IPS-15b (cell line): ENCODE data around the gene KCP.

ENCODE experiments used
- H3K27me3 ChIP-seq: one replicate; pipeline ENCODE4 v1.6.1; 2013; ENCODE audit warnings: low read length; ENCODE audit not compliant: control insufficient read depth, insufficient read depth
- H3K36me3 ChIP-seq: one replicate; pipeline ENCODE4 v1.6.1; 2013; ENCODE audit warnings: low read length; ENCODE audit not compliant: control insufficient read depth, insufficient read depth
- H3K4me1 ChIP-seq: one replicate; pipeline ENCODE4 v1.6.1; 2013; ENCODE audit warnings: mild to moderate bottlenecking, low read length; ENCODE audit not compliant: control insufficient read depth, insufficient read depth
- H3K4me3 ChIP-seq: one replicate; pipeline ENCODE4 v1.5.1; 2013; ENCODE audit warnings: low read depth, low read length
- H3K9ac ChIP-seq: one replicate; pipeline ENCODE4 v1.6.1; 2013; ENCODE audit warnings: low read depth, mild to moderate bottlenecking, low read length
- H3K9me3 ChIP-seq: one replicate; pipeline ENCODE4 v1.6.1; 2013; ENCODE audit warnings: mild to moderate bottlenecking, low read length; ENCODE audit not compliant: control insufficient read depth, insufficient read depth

The KCP gene

GRCh38 chr7:128906766-128907559 lies 3.5 kb downstream of the KCP start:
- Histone ChIP-seq H3K36me3 (peaks cover 2% of the 10 kb centered on the region), H3K27me3 (peaks cover 16% of the 10 kb centered on the region)

GRCh38 chr7:128906001-128906765 lies 4.3 kb downstream of the KCP start:
- Histone ChIP-seq H3K36me3 (peaks cover 2% of the 10 kb centered on the region), H3K4me1 (peaks cover 7% of the 10 kb centered on the region), H3K9me3 (no peaks in the 10 kb centered on the region), H3K9ac (no peak overlapping the region), H3K4me3 (no peak overlapping the region), H3K27me3 (peaks cover 16% of the 10 kb centered on the region)

More at GRCh38 chr7:128906766-128907559, 3.5 kb downstream of the KCP start:
- H3K9me3 ChIP-seq = no peaks in the 10 kb centered on the region
- peaks cover 11% of the 10 kb centered on the region for H3K4me1 ChIP-seq
- H3K4me3 ChIP-seq = no peak overlapping the region
- H3K9ac ChIP-seq = no peak overlapping the region

- Histone ChIP-seq H3K4me3 (no peak overlapping the region), H3K36me3 (no peaks in the 10 kb centered on the region), H3K4me1 (peaks cover 3% of the 10 kb centered on the region), H3K27me3 (peaks cover 8% of the 10 kb centered on the region), H3K9me3 (peaks cover 1% of the 10 kb centered on the region), H3K9ac (no peak overlapping the region)
Measured at GRCh38 chr7:128904381-128905197, 5.9 kb downstream of the KCP start.

- peaks cover 2% of the 10 kb centered on the region for H3K9me3 ChIP-seq
- no peaks in the 10 kb centered on the region for H3K36me3 ChIP-seq
- no peak overlapping the region for H3K4me3 ChIP-seq
- no peaks in the 10 kb centered on the region for H3K4me1 ChIP-seq
- no peak overlapping the region for H3K9ac ChIP-seq
- no peaks in the 10 kb centered on the region for H3K27me3 ChIP-seq
Measured at GRCh38 chr7:128903621-128904361, 6.7 kb downstream of the KCP start.

- Histone ChIP-seq H3K9ac (no peak overlapping the region), H3K4me3 (no peak overlapping the region), H3K36me3 (no peaks in the 10 kb centered on the region), H3K27me3 (no peaks in the 10 kb centered on the region), H3K9me3 (peaks cover 2% of the 10 kb centered on the region), H3K4me1 (no peaks in the 10 kb centered on the region)
Measured at GRCh38 chr7:128902761-128903585, 7.5 kb downstream of the KCP start.

GRCh38 chr7:128900237-128900636 lies 10.3 kb downstream of the KCP start:
- no peak overlapping the region for H3K9ac ChIP-seq
- no peaks in the 10 kb centered on the region for H3K27me3 ChIP-seq

GRCh38 chr7:128899392-128899791 lies 11.1 kb downstream of the KCP start:
- no peak overlapping the region for H3K4me3 ChIP-seq
- no peaks in the 10 kb centered on the region for H3K36me3 ChIP-seq
- H3K9me3 ChIP-seq = peaks cover 2% of the 10 kb centered on the region
- H3K9ac ChIP-seq = no peak overlapping the region
- H3K4me1 ChIP-seq = no peaks in the 10 kb centered on the region
- no peaks in the 10 kb centered on the region for H3K27me3 ChIP-seq

More at GRCh38 chr7:128900237-128900636, 10.3 kb downstream of the KCP start:
- Histone ChIP-seq H3K36me3 (no peaks in the 10 kb centered on the region), H3K9me3 (peaks cover 2% of the 10 kb centered on the region), H3K4me1 (no peaks in the 10 kb centered on the region), H3K4me3 (no peak overlapping the region)

- H3K9ac ChIP-seq = no peak overlapping the region
- no peaks in the 10 kb centered on the region for H3K36me3 ChIP-seq
- peaks cover 4% of the 10 kb centered on the region for H3K4me1 ChIP-seq
- peaks cover 2% of the 10 kb centered on the region for H3K9me3 ChIP-seq
- peaks cover 3% of the 10 kb centered on the region for H3K27me3 ChIP-seq
- H3K4me3 ChIP-seq = no peak overlapping the region
Measured at GRCh38 chr7:128895320-128895719, 15.2 kb downstream of the KCP start.

GRCh38 chr7:128894101-128894440 lies 16.4 kb downstream of the KCP start:
- H3K36me3 ChIP-seq = no peaks in the 10 kb centered on the region
- no peaks in the 10 kb centered on the region for H3K9me3 ChIP-seq
- peaks cover 11% of the 10 kb centered on the region for H3K4me1 ChIP-seq
- H3K4me3 ChIP-seq = no peak overlapping the region
- no peak overlapping the region for H3K9ac ChIP-seq
- H3K27me3 ChIP-seq = peaks cover 3% of the 10 kb centered on the region

GRCh38 chr7:128893251-128894100 lies 17.0 kb downstream of the KCP start:
- Histone ChIP-seq H3K9me3 (no peaks in the 10 kb centered on the region), H3K4me1 (peaks cover 11% of the 10 kb centered on the region), H3K9ac (no peak overlapping the region), H3K4me3 (no peak overlapping the region), H3K27me3 (peaks cover 3% of the 10 kb centered on the region), H3K36me3 (no peaks in the 10 kb centered on the region)
